ENCODE results near the gene TAGLN2.

The TAGLN2 gene

GRCh38 chr1:159941141-159941540 is 15.8 kb upstream of the TAGLN2 start:
- Histone ChIP-seq H3K9ac (ENCODE audit: low read length in 2 of 2) (no peak overlapping the region), H3K9me3 (ENCODE audit: control insufficient read depth in 2 of 2, low read length in 2 of 2) (no peaks in the 10 kb centered on the region), H3K27me3 (ENCODE audit: control insufficient read depth in 1 of 2, insufficient read depth in 2 of 2, low read length in 2 of 2) (peaks cover 13 to 19% of the 10 kb centered on the region in 2 donors), H3K27ac (ENCODE audit: low read length) (no peak overlapping the region), H3K4me3 (ENCODE audit: low read length in 2 of 2) (no peak overlapping the region), H3K36me3 (ENCODE audit: control insufficient read depth in 2 of 2, insufficient read depth in 2 of 2, low read length in 2 of 2) (no peaks in the 10 kb centered on the region), H3K4me1 (ENCODE audit: control insufficient read depth, insufficient read depth, low read length) (peaks cover 20% of the 10 kb centered on the region)

DNA sequence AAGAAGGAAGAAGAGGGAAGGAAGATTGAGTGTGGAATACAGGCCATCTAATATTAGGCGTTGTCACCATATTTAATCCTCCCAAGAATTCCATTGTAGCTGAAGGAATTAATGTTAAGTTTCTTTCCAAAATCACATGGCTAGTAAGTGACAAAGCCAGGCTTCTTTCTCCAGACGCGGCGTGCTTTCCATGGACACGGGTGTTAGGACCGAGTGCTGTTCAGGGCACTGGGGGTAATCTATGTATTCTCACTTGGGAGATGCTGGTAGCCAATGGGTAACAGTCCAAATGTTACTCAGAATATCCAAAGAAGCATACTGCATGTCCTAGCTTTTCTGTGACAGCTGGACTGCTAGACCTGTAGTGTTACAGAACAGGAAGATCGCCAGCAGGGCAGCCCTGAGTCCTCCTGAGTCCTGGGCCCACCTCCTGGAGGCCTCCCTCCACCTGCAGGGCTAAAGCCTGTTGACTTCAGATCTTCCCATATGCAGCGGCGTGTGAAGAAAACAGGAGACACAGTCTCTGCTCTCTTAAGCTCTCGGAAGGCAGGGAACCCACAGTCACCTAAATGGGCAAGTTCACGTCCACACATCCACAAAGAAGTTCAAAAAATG is 14.8 kb upstream of the TAGLN2 start:
- peaks cover 11% of the 10 kb centered on the region for H3K4me1 ChIP-seq (ENCODE audit: control insufficient read depth, insufficient read depth, low read length)
- H3K4me3 ChIP-seq (ENCODE audit: low read length in 2 of 2): no peak overlapping the region
- no peaks in the 10 kb centered on the region for H3K9me3 ChIP-seq (ENCODE audit: control insufficient read depth in 2 of 2, low read length in 2 of 2)
- H3K27ac ChIP-seq (ENCODE audit: low read length): no peak overlapping the region
- peaks cover 13 to 19% of the 10 kb centered on the region in 2 donors for H3K27me3 ChIP-seq (ENCODE audit: control insufficient read depth in 1 of 2, insufficient read depth in 2 of 2, low read length in 2 of 2)
- no peaks in the 10 kb centered on the region for H3K36me3 ChIP-seq (ENCODE audit: control insufficient read depth in 2 of 2, insufficient read depth in 2 of 2, low read length in 2 of 2)
- H3K9ac ChIP-seq (ENCODE audit: low read length in 2 of 2): no peak overlapping the region

- Histone ChIP-seq H3K4me1 (ENCODE audit: control insufficient read depth, insufficient read depth, low read length) (peaks cover 8% of the 10 kb centered on the region), H3K9me3 (ENCODE audit: control insufficient read depth in 2 of 2, low read length in 2 of 2) (no peaks in the 10 kb centered on the region), H3K9ac (ENCODE audit: low read length in 2 of 2) (no peak overlapping the region), H3K4me3 (ENCODE audit: low read length in 2 of 2) (no peak overlapping the region), H3K27me3 (ENCODE audit: control insufficient read depth in 1 of 2, insufficient read depth in 2 of 2, low read length in 2 of 2) (peaks cover 13 to 19% of the 10 kb centered on the region in 2 donors), H3K27ac (ENCODE audit: low read length) (no peak overlapping the region), H3K36me3 (ENCODE audit: control insufficient read depth in 2 of 2, insufficient read depth in 2 of 2, low read length in 2 of 2) (no peaks in the 10 kb centered on the region)
Measured at GRCh38 chr1:159939678-159940002, 14.3 kb upstream of the TAGLN2 start.

DNA sequence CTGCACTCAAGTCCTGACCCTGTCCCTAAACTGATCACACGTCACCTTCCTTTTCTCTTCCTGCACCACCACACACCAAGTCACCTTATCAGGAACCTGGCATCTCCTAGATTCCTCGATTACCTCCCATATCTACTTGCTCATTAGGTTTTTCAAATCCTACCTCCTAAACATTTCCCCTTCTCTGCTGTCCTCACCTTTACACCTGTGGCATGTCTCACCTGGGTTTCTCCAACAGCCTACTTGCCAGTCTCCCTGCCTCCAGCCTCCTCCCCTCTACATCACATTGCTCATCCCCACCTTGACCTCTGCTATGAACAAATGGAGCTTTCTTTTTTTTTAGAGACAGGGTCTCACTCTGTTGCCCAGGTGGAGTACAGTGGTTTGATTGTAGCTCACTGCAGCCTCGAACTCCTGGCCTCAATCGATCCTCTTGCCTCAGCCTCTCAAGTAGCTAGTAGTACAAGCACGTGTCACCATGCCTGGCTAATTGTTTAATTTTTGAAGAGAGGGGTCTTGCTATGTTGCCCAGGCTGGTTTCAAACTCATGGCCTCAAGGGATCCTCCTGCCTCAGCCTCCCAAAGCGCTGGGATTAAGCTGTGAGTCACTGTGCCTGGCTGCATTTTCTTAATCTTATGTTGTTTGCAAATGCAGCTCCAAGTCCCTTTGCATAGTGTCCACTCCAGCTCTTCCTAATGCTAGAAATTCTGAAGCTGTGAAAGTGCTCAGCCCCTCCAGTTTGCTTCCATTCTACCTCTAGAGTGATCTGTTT is 13.8 kb upstream of the TAGLN2 start:
- H3K9me3 ChIP-seq (ENCODE audit: control insufficient read depth in 2 of 2, low read length in 2 of 2): no peaks in the 10 kb centered on the region
- H3K9ac ChIP-seq (ENCODE audit: low read length in 2 of 2): no peak overlapping the region
- H3K4me3 ChIP-seq (ENCODE audit: low read length in 2 of 2): no peak overlapping the region
- H3K27me3 ChIP-seq (ENCODE audit: control insufficient read depth in 1 of 2, insufficient read depth in 2 of 2, low read length in 2 of 2): peaks cover 13 to 17% of the 10 kb centered on the region in 2 donors
- H3K27ac ChIP-seq (ENCODE audit: low read length): no peak overlapping the region
- H3K4me1 ChIP-seq (ENCODE audit: control insufficient read depth, insufficient read depth, low read length): peaks cover 8% of the 10 kb centered on the region
- no peaks in the 10 kb centered on the region for H3K36me3 ChIP-seq (ENCODE audit: control insufficient read depth in 2 of 2, insufficient read depth in 2 of 2, low read length in 2 of 2)

DNA sequence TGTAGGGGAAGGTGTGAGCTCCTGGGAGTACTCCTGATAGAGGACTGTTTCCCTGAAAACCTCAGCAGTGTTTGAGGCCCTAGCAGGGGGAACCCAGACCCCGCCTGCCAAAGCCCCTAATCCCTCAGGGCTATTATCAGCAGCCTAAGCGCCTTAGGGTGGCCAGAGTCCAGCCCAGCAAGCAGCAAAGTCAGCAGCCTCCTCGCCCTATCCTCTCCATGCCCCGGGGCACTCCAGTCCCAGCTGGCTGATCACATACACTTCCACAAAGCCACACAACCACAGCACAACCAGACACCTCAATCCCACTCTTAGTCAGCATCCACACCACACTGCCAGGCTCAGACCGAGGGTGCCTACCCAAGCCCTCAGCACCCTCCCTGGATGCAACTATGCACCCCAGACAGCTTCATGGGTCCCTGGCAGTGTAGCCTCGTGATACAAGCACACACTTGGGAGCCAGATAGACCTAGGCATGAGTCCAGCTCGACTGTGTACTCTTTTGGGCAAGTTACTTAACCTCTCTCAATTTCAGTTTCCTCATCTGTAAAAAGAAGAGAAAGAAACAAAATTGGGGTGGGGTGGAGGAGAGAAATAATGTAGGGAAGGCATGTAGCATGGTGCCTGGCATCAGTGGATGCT is 13.0 kb upstream of the TAGLN2 start:
- no peak overlapping the region for H3K27ac ChIP-seq (ENCODE audit: low read length)
- peaks cover 13 to 15% of the 10 kb centered on the region in 2 donors for H3K27me3 ChIP-seq (ENCODE audit: control insufficient read depth in 1 of 2, insufficient read depth in 2 of 2, low read length in 2 of 2)
- H3K4me3 ChIP-seq (ENCODE audit: low read length in 2 of 2): no peak overlapping the region
- H3K9ac ChIP-seq (ENCODE audit: low read length in 2 of 2): no peak overlapping the region
- no peaks in the 10 kb centered on the region for H3K36me3 ChIP-seq (ENCODE audit: control insufficient read depth in 2 of 2, insufficient read depth in 2 of 2, low read length in 2 of 2)
- no peaks in the 10 kb centered on the region for H3K9me3 ChIP-seq (ENCODE audit: control insufficient read depth in 2 of 2, low read length in 2 of 2)
- H3K4me1 ChIP-seq (ENCODE audit: control insufficient read depth, insufficient read depth, low read length): peaks cover 8% of the 10 kb centered on the region

DNA sequence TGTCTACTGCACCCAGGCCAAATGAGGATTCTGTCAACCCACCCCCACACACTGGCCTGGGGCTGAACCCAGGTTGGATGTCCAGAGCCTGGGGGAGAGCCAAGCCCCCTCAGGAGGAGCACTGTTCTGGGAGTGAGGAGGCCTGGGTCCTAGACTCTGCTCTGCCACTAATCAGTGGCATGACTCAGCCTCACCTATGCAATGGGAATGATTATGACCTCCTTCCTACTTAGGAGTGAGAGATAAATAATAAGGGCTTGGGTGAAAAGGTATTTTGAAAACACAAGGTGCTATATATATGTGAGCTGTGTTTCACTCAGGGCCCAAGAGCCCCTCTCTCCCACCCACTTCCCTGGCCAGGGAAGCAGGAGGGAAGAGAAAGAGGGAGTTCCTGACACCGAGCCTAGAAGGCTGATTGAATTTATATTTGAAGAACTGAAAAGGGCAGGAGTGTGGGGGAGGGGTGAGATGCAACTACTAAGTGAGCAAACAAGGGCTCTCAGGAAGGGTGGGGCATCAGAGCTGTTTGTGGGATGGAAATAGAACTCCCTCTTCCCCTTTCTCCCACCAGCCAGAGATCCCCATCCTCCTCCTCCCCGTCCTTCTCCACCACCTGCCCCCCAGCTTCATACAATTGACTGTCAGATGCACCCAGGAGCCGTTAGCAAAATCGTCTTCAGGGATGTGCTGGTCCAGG is 11.9 kb upstream of the TAGLN2 start:
- H3K9ac ChIP-seq (ENCODE audit: low read length in 2 of 2): no peak overlapping the region

DNA sequence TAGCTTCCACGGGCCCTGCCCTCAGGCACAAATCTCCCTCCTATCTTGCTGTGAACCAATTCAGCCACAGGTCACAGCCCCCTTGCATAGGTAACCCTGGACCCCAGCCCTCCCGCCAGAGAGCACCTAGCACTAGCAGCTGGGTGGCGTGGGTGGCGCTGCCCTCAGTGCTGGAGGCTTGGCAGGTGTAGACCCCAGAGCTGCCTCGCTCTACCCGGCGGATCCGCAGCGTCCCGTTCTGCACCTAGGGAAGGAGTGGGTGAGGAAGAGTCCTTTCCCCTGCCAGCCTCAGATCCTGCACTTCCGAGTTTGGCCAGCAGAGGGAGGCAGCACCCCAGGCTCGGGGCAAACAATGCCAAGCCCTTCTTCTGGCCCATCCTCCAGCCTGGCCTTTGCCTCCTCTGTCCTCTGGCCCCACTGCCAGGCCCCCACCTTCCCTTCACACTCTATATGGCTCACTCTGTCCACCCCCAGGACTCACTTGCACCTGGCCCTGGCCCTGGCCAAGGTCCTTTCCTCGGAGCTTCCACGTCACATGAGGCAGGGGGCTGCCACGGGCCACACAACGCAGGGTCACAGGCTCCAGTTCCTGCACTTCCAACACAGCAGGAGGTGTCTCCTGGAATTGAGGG is 11.1 kb upstream of the TAGLN2 start:
- Histone ChIP-seq H3K36me3 (ENCODE audit: control insufficient read depth in 2 of 2, insufficient read depth in 2 of 2, low read length in 2 of 2) (no peaks in the 10 kb centered on the region), H3K4me1 (ENCODE audit: control insufficient read depth, insufficient read depth, low read length) (peaks cover 8% of the 10 kb centered on the region), H3K27ac (ENCODE audit: low read length) (no peak overlapping the region), H3K27me3 (ENCODE audit: control insufficient read depth in 1 of 2, insufficient read depth in 2 of 2, low read length in 2 of 2) (peaks cover 3 to 13% of the 10 kb centered on the region in 2 donors), H3K9ac (ENCODE audit: low read length in 2 of 2) (no peak overlapping the region), H3K9me3 (ENCODE audit: control insufficient read depth in 2 of 2, low read length in 2 of 2) (no peaks in the 10 kb centered on the region), H3K4me3 (ENCODE audit: low read length in 2 of 2) (no peak overlapping the region)

More for the DNA sequence above, 11.9 kb upstream of the TAGLN2 start:
- H3K27ac ChIP-seq (ENCODE audit: low read length): no peak overlapping the region
- peaks cover 8% of the 10 kb centered on the region for H3K4me1 ChIP-seq (ENCODE audit: control insufficient read depth, insufficient read depth, low read length)
- no peaks in the 10 kb centered on the region for H3K9me3 ChIP-seq (ENCODE audit: control insufficient read depth in 2 of 2, low read length in 2 of 2)
- H3K4me3 ChIP-seq (ENCODE audit: low read length in 2 of 2): no peak overlapping the region
- H3K27me3 ChIP-seq (ENCODE audit: control insufficient read depth in 1 of 2, insufficient read depth in 2 of 2, low read length in 2 of 2): peaks cover 8 to 13% of the 10 kb centered on the region in 2 donors
- no peaks in the 10 kb centered on the region for H3K36me3 ChIP-seq (ENCODE audit: control insufficient read depth in 2 of 2, insufficient read depth in 2 of 2, low read length in 2 of 2)

GRCh38 chr1:159935719-159936272 is 10.5 kb upstream of the TAGLN2 start:
- H3K9ac ChIP-seq (ENCODE audit: low read length in 2 of 2): no peak overlapping the region

DNA sequence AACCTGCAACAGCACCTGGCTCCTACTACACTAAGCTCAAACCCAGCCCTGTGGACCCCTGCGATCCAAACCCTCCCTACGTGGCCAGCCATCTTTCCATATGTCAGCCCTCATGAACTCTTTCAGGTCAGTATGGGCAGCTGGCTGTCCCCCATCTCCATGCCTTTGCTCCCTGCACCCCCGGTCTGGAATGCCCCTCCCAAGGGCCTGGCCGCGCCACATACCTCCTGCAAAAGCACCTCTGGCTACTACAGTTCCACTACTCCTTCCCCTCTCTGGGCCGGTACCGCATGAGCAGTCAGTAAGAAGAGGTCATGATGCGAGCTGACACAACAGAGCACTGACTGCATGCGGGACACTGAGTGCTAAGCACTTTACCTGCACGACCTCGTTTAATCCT is 10.0 kb upstream of the TAGLN2 start:
- H3K9me3 ChIP-seq (ENCODE audit: control insufficient read depth in 2 of 2, low read length in 2 of 2): no peaks in the 10 kb centered on the region
- no peaks in the 10 kb centered on the region for H3K36me3 ChIP-seq (ENCODE audit: control insufficient read depth in 2 of 2, insufficient read depth in 2 of 2, low read length in 2 of 2)
- no peak overlapping the region for H3K9ac ChIP-seq (ENCODE audit: low read length in 2 of 2)
- H3K4me3 ChIP-seq (ENCODE audit: low read length in 2 of 2): no peak overlapping the region
- H3K27ac ChIP-seq (ENCODE audit: low read length): no peak overlapping the region
- H3K27me3 ChIP-seq (ENCODE audit: control insufficient read depth in 1 of 2, insufficient read depth in 2 of 2, low read length in 2 of 2): peaks cover 3 to 11% of the 10 kb centered on the region in 2 donors
- H3K4me1 ChIP-seq (ENCODE audit: control insufficient read depth, insufficient read depth, low read length): peaks cover 8% of the 10 kb centered on the region

More at GRCh38 chr1:159935719-159936272, 10.5 kb upstream of the TAGLN2 start:
- H3K4me1 ChIP-seq (ENCODE audit: control insufficient read depth, insufficient read depth, low read length): peaks cover 8% of the 10 kb centered on the region
- H3K27ac ChIP-seq (ENCODE audit: low read length): no peak overlapping the region
- no peak overlapping the region for H3K4me3 ChIP-seq (ENCODE audit: low read length in 2 of 2)
- no peaks in the 10 kb centered on the region for H3K9me3 ChIP-seq (ENCODE audit: control insufficient read depth in 2 of 2, low read length in 2 of 2)
- H3K36me3 ChIP-seq (ENCODE audit: control insufficient read depth in 2 of 2, insufficient read depth in 2 of 2, low read length in 2 of 2): no peaks in the 10 kb centered on the region
- peaks cover 3 to 13% of the 10 kb centered on the region in 2 donors for H3K27me3 ChIP-seq (ENCODE audit: control insufficient read depth in 1 of 2, insufficient read depth in 2 of 2, low read length in 2 of 2)
